OCI-LY3 (cell line): Measurements from ENCODE around the gene GARIN5A.
A peak's percentile ranks its signal among the peaks of the same experiment; 100 is the strongest.

Experiments
- EZH2phosphoT487 ChIP-seq: fragments of 200-600 bp; shearing (Covaris generic); IDR thresholded peaks from 2 replicates; pipeline ENCODE4 v1.6.1; 2018; ENCODE audit warnings: antibody characterized with exemption, mixed run types, low read depth
- TF ChIP-seq, protein P1 (sequence below): fragments of 200-600, 300-600 bp; sonication (generic); IDR thresholded peaks from 2 replicates; pipeline ENCODE4 v1.5.1; 2014; ENCODE audit warnings: antibody characterized with exemption, low read length, low read depth

DNA sequence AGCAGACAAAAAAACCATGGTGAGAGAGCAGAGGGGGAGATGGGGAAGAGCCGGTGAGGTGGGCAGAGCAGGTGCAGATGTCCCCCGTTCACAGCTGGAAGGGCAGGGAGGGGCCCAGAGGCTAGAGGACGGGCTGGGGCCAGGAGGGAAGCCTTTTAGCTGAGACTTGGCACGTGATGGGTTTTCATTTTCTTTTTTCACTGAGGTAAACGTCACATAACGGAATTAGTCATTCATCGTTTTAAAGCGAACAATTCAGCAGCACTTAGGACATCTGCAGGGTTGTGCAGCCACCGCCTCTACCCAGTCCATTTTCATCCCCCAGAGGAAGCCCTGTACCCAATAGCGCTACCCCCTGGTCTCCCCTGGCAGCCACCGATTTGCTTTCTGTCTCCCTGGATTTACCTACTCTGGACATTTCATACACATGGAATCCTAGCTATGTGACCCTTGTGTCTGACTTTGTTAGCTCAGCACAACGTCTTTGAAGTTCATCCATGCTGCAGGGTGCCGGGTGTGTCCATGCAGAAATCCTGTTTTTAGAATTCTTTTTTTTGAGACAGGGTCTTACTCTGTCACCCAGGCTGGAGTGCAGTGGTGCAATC is 16.4 kb downstream of the GARIN5A start:
- TF ChIP-seq, protein P1, sequence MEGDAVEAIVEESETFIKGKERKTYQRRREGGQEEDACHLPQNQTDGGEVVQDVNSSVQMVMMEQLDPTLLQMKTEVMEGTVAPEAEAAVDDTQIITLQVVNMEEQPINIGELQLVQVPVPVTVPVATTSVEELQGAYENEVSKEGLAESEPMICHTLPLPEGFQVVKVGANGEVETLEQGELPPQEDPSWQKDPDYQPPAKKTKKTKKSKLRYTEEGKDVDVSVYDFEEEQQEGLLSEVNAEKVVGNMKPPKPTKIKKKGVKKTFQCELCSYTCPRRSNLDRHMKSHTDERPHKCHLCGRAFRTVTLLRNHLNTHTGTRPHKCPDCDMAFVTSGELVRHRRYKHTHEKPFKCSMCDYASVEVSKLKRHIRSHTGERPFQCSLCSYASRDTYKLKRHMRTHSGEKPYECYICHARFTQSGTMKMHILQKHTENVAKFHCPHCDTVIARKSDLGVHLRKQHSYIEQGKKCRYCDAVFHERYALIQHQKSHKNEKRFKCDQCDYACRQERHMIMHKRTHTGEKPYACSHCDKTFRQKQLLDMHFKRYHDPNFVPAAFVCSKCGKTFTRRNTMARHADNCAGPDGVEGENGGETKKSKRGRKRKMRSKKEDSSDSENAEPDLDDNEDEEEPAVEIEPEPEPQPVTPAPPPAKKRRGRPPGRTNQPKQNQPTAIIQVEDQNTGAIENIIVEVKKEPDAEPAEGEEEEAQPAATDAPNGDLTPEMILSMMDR, result peak; percentile 67
- no peak for TF ChIP-seq EZH2phosphoT487
